K562 (cell line): Measurements from ENCODE around the gene UBE2B. TPM values are rescaled to one million over a fixed set of nuclear protein-coding genes. Genes with fewer than 3 reads are reported as not detected.

Source experiments
- AFF1 ChIP-seq, 2 experiments: fragments of 450-650 bp; IDR thresholded peaks; 2 replicates each; pipeline ENCODE4 v1.6.1; 2018; ENCODE audit warnings: mild to moderate bottlenecking in 2 of 2, low read depth in 1 of 2; ENCODE audit not compliant: partially characterized antibody in 2 of 2
- DEAF1 ChIP-seq: fragments of 450-650 bp; formaldehyde crosslinking; IDR thresholded peaks from 2 replicates; pipeline ENCODE4 v1.4.0; 2020; ENCODE audit warnings: mild to moderate bottlenecking, moderate library complexity
- EHMT2 ChIP-seq: fragments of 450-650 bp; IDR thresholded peaks from 2 replicates; pipeline ENCODE4 v1.6.1; 2018; ENCODE audit warnings: antibody characterized with exemption
- ETS1 ChIP-seq: conservative IDR thresholded peaks from 2 replicates; pipeline ENCODE4 v1.6.1; 2011; ENCODE audit warnings: low read depth, mild to moderate bottlenecking, low read length; ENCODE audit not compliant: control insufficient read depth
- FOXP4 ChIP-seq: sonication (generic); formaldehyde crosslinking; IDR thresholded peaks from 2 replicates; pipeline ENCODE4 v1.8.0; 2022; ENCODE audit warnings: mild to moderate bottlenecking, missing genetic modification reagents, borderline replicate concordance
- GTF2E2 ChIP-seq: fragments of 200-800 bp; sonication (Bioruptor generic); IDR thresholded peaks from 2 replicates; pipeline ENCODE4 v1.6.1; 2016; ENCODE audit warnings: missing genetic modification characterization, missing compliant biosample characterization
- MYC ChIP-seq, 2 experiments: fragments of 250-450 bp in 1 of 2; sonication (Bioruptor Pico) in 1 of 2; IDR thresholded peaks; 2 replicates each; pipeline versions ENCODE4 v1.5.1 to v1.6.1; 2012 to 2021; ENCODE audit warnings: low read depth in 2 of 2, borderline replicate concordance in 1 of 2, improper control_type of control experiment in 1 of 2, low read length in 1 of 2, mild to moderate bottlenecking in 1 of 2, moderate library complexity in 1 of 2
- NR2C1 ChIP-seq, 2 experiments: fragments of 450-650 bp; IDR thresholded peaks; 2 replicates each; pipeline ENCODE4 v1.6.1; 2017; ENCODE audit warnings: mild to moderate bottlenecking in 2 of 2, antibody characterized with exemption in 1 of 2, inconsistent platforms in 1 of 2, missing compliant biosample characterization in 1 of 2, missing genetic modification characterization in 1 of 2
- POLR2G ChIP-seq: fragments of 200-400 bp; formaldehyde crosslinking; IDR thresholded peaks from 2 replicates; pipeline ENCODE4 v1.6.1; 2017; ENCODE audit warnings: low read depth, mild to moderate bottlenecking, antibody characterized with exemption, low read length, moderate library complexity
- PREB ChIP-seq: sonication (generic); formaldehyde crosslinking; IDR thresholded peaks from 2 replicates; pipeline ENCODE4 v1.8.1; 2023; ENCODE audit warnings: mild to moderate bottlenecking, missing genetic modification reagents
- RBM34 ChIP-seq: fragments of 200-400 bp; formaldehyde crosslinking; IDR thresholded peaks from 2 replicates; pipeline ENCODE4 v1.6.1; 2018; ENCODE audit warnings: low read length, borderline replicate concordance; ENCODE audit not compliant: insufficient read depth
- SOX6 ChIP-seq: fragments of 450-650 bp; IDR thresholded peaks from 2 replicates; pipeline ENCODE4 v1.6.1; 2014; ENCODE audit warnings: mild to moderate bottlenecking
- SP2 ChIP-seq: IDR thresholded peaks from 2 replicates; pipeline ENCODE4 v1.6.1; 2011; ENCODE audit warnings: mild to moderate bottlenecking, low read depth, low read length, moderate library complexity; ENCODE audit not compliant: poor library complexity, severe bottlenecking; ENCODE audit errors: extremely low read depth
- polyA plus RNA-seq, 8 experiments: library from polyadenylated mRNA; depleted of rRNA in 4 of 8; stranded (reverse) in 5 of 8; unstranded in 3 of 8; fragments of >200 nt; fragmentation: Nextera tagmentation in 2 of 8; fragmentation: Illumina TruSeq in 1 of 8; extraction: Ambion mirVana in 2 of 8; extraction: Trizol in 1 of 8; gene quantifications; 2 replicates each; pipeline versions ENCODE4 v1.2.1 to v1.2.3, GENCODE V29; 2011 to 2014; ENCODE audit warnings: inconsistent platforms in 1 of 8, missing spikeins in 1 of 8
- total RNA-seq, 7 experiments: library from RNA; depleted of rRNA in 6 of 7; stranded (reverse); fragments of >200 nt in 6 of 7; fragmentation: Illumina TruSeq in 2 of 7; extraction: Trizol in 2 of 7; gene quantifications; 2 replicates each; pipeline versions ENCODE4 v1.2.1 to v1.2.3, GENCODE V29; 2011 to 2021; ENCODE audit warnings: low replicate concordance in 1 of 7

UBE2B gene
- total and polyA plus RNA-seq, 9 of the 15 experiments (the other 6 are each of a cell fraction or from before 2014, with no cell fraction given): 13.1 to 198 (median 75.5) TPM

DNA sequence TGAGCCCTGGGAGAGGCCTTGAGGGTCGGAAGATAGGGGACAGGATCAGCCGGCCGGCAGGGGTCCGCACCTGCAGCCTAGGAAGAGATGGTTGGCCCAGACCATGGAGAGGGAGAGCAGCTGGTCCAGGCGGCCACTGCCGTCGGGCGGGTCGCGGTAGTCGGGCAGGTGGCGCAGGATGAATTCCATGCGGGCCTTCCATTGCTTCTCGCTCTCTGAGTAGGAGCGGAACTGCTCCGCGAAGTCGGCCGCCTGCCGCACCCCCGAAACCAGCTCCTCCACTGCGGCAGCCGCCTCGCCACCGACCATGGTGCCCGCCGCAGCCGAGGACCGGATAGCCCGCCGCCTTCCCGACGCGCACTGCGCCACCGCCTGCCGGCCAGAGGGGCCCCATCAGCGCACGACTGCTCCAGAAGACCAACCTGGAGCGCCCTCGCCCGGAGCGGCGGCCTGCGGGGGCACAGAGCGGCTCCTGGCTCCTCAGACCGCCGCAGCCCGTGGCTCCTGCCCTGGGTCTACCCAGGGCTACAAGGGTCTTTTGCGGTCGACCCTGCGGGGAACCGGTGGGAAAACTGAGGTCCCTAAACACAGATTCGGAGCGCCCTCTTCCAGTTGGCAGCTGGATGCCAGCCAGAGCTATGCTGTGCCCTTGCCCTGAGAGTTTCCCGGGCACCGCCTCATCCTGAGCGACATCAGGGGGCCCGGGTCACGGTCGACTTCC, 40.3 kb downstream of the UBE2B start, which contains the start of gene CDKN2AIPNL (continued):
- TF ChIP-seq AFF1 (IDR thresholded peaks at IDR 0.05; ENCODE audit: low read depth in 1 of 2, partially characterized antibody in 2 of 2) (no peak), POLR2G (peak; percentile 97), ETS1 (peak; percentile 79), RBM34 (0 out of 2 replicates have a peak, but pooled peaks have one; percentile 71), PREB (CRISPR knock-in tag) (no peak), EHMT2 (peak; percentile 83), GTF2E2 (tag) (peak; percentile 98), FOXP4 (CRISPR knock-in tag) (peak; percentile 82; the same call in 1 of the 2 replicates), SP2 (peak; percentile 99), MYC (IDR thresholded peaks at IDR 0.05; ENCODE audit: low read depth, low read length) (peak; percentile 83), MYC (CRISPR knock-in tag; IDR thresholded peaks at IDR 0.05; ENCODE audit: borderline replicate concordance, low read depth) (0 out of 2 replicates have a peak, but pooled peaks have one; percentile 26), SOX6 (peak; percentile 66), NR2C1 (IDR thresholded peaks at IDR 0.05) (no peak), NR2C1 (tag; IDR thresholded peaks at IDR 0.05) (peak; percentile 11), DEAF1 (peak; percentile 37; the same call in 1 of the 2 replicates)
